Testis (tissue), 3 donors: ENCODE data around the gene DIAPH1. TPM values are rescaled to one million over a fixed set of nuclear protein-coding genes. Genes with fewer than 3 reads are reported as not detected.
"Not testable (repeated sequence)": the region's sequence is repeated elsewhere in the genome, so short reads cannot be mapped to it uniquely, and the experiment has no call there.

ENCODE experiments used
- DNase-seq: peaks from one replicate; pipeline ENCODE4 v3.0.0-alpha.2; 2019
- H3K27ac ChIP-seq, 2 donors: fragments of 200-600 bp; sonication (generic); one replicate each; pipeline ENCODE4 v1.5.1; 2019
- H3K27me3 ChIP-seq: fragments of 200-600 bp; sonication (generic); one replicate; pipeline ENCODE4 v1.5.1; 2019
- H3K36me3 ChIP-seq: fragments of 200-600 bp; sonication (generic); one replicate; pipeline ENCODE4 v1.5.1; 2017; ENCODE audit warnings: low read depth; ENCODE audit errors: missing control alignments
- H3K4me1 ChIP-seq: fragments of 200-600 bp; sonication (generic); one replicate; pipeline ENCODE4 v1.5.1; 2019
- H3K4me3 ChIP-seq, 2 donors: fragments of 200-600 bp; sonication (generic); one replicate each; pipeline ENCODE4 v1.5.1; 2017 to 2019
- H3K9me3 ChIP-seq: fragments of 200-600 bp; sonication (generic); one replicate; pipeline ENCODE4 v1.5.1; 2017
- POLR2A ChIP-seq: fragments of 450-650 bp; IDR thresholded peaks from one replicate; pipeline ENCODE4 v1.6.1; 2017; ENCODE audit warnings: antibody characterized with exemption, mild to moderate bottlenecking, moderate library complexity
- WGBS, 2 donors: methylation state at CpG; one replicate each; pipeline ENCODE4 v1.1.5; 2018; 5-methylcytosine and 5-hydroxymethylcytosine counted together
- intact Hi-C: fragments of 100-400 bp; cut with DNase I; formaldehyde crosslinking; loops from one replicate; pipeline ENCODE4 v1.15.1; 2023; ENCODE audit warnings: low total_unique reads
- polyA plus RNA-seq: library from polyadenylated mRNA; stranded (reverse); fragments of 350-450 nt; fragmentation: Illumina TruSeq; extraction: RNeasy Lipid Tissue Mini Kit (QIAGEN cat#74804); gene quantifications from one replicate; pipeline ENCODE4 v1.2.3, GENCODE V29; 2014; ENCODE audit warnings: low read depth, low replicate concordance; ENCODE audit not compliant: insufficient read depth
- total RNA-seq, 2 donors: library from RNA; depleted of rRNA; stranded (reverse); fragments of >200 nt; gene quantifications; one replicate each; pipeline ENCODE4 v1.2.3, GENCODE V29; 2016
- TF ChIP-seq, protein P1 (sequence below), 3 experiments: fragments of 450-650 bp in 2 of 3; fragments of 200-600 bp in 1 of 3; sonication (generic) in 1 of 3; IDR thresholded peaks; one replicate each; pipeline ENCODE4 v1.5.1; 2016 to 2019; ENCODE audit warnings: antibody characterized with exemption in 3 of 3, mild to moderate bottlenecking in 2 of 3, moderate library complexity in 1 of 3

Gene DIAPH1
- total and polyA plus RNA-seq, 3 donors from 2014 or later = 53.7 to 77.5 (median 58.2) TPM

DNA sequence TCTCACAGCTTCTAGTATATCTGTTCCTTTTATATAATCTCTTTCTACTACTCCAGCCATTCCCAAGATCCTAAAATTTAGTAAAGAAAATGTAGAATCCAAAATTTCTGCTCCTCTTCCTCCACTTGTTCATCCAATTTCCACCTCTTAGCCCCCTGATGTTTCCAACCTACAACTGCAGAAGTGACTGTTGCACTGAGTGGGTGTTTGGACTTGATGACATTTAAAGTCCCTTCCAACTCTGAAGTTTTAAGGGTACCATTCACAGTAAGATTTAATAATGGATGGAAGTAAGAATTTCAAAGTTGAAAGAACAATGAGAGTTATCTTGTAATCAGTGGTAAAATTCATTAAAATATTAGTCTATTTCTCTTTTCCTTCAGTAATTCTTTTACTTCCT, 5.5 kb downstream of the DIAPH1 start:
- H3K27ac ChIP-seq = no peak overlapping the region
- H3K36me3 ChIP-seq = no peaks in the 10 kb centered on the region
- no peaks in the 10 kb centered on the region for H3K27me3 ChIP-seq
- no peaks in the 10 kb centered on the region for H3K4me1 ChIP-seq
- no peak for TF ChIP-seq POLR2A
- TF ChIP-seq, protein P1, sequence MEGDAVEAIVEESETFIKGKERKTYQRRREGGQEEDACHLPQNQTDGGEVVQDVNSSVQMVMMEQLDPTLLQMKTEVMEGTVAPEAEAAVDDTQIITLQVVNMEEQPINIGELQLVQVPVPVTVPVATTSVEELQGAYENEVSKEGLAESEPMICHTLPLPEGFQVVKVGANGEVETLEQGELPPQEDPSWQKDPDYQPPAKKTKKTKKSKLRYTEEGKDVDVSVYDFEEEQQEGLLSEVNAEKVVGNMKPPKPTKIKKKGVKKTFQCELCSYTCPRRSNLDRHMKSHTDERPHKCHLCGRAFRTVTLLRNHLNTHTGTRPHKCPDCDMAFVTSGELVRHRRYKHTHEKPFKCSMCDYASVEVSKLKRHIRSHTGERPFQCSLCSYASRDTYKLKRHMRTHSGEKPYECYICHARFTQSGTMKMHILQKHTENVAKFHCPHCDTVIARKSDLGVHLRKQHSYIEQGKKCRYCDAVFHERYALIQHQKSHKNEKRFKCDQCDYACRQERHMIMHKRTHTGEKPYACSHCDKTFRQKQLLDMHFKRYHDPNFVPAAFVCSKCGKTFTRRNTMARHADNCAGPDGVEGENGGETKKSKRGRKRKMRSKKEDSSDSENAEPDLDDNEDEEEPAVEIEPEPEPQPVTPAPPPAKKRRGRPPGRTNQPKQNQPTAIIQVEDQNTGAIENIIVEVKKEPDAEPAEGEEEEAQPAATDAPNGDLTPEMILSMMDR (IDR thresholded peaks at IDR 0.05) = no peak
- intact Hi-C loops = no loop called here
- no peak for DNase-seq
- no peak overlapping the region for H3K4me3 ChIP-seq
- no peaks in the 10 kb centered on the region for H3K9me3 ChIP-seq

DNA sequence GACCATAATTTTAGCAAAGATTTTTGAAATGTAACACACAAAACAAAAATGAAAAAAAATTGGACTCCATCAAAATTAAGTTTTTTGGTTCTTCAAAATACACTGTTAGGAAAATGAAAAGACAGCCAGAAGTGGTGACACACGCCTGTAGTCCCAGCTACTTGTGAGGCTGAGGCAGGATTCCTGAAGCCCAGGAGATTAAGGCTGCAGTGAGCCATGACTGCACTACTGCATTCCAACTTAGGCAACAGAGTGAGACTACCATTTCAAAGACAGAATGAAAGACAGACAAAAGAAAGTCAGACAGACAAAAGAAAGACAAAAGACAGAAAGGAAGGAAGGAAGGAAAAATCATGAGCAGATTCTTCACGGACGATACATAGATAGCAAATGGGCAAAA, 7.5 kb downstream of the DIAPH1 start:
- TF ChIP-seq POLR2A = no peak
- TF ChIP-seq, protein P1 (IDR thresholded peaks at IDR 0.05) = no peak
- Histone ChIP-seq H3K27ac (no peak overlapping the region), H3K4me3 (no peak overlapping the region), H3K4me1 (no peaks in the 10 kb centered on the region), H3K36me3 (no peaks in the 10 kb centered on the region), H3K27me3 (no peaks in the 10 kb centered on the region), H3K9me3 (no peaks in the 10 kb centered on the region)
- intact Hi-C loops = no loop called here
- WGBS, 2 donors = 89 to 93% methylated on average over 3 of the region's 3 CpGs
- DNase-seq = no peak

GRCh38 chr5:141609921-141610320, 8.9 kb downstream of the DIAPH1 start:
- H3K9me3 ChIP-seq, H3K27ac ChIP-seq, H3K27me3 ChIP-seq, DNase-seq, H3K4me3 ChIP-seq, H3K36me3 ChIP-seq, intact Hi-C loops, H3K4me1 ChIP-seq: not testable (repeated sequence)
- 96 to 97% methylated on average over 7 of the region's 7 CpGs for WGBS, 2 donors

DNA sequence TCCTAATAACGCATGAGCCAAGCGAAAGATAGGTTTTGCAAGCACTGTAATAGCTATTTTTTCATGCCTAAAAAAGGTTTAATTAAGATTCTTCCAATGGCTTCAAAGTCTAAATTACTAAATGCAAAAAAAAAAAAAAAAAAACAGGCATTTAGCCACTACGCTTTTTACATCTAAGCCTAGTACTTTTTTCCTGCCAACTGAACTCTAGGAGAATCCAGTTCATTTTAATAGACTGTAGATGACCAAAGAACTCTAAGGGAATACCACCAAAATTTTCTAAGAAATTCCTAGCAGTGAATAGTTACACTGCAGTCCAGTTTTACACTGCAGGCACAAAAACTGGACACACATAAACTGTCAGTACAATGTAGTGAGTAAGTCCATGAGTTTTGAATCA, 9.8 kb downstream of the DIAPH1 start:
- Histone ChIP-seq H3K36me3 (no peaks in the 10 kb centered on the region), H3K27me3 (no peaks in the 10 kb centered on the region), H3K4me3 (no peak overlapping the region), H3K9me3 (no peaks in the 10 kb centered on the region), H3K4me1 (no peaks in the 10 kb centered on the region), H3K27ac (no peak overlapping the region)
- 86 to 88% methylated on average over 3 of the region's 3 CpGs for WGBS, 2 donors
- intact Hi-C loops = no loop called here
- TF ChIP-seq, protein P1 (IDR thresholded peaks at IDR 0.05) = no peak
- TF ChIP-seq POLR2A = no peak
- DNase-seq = no peak

DNA sequence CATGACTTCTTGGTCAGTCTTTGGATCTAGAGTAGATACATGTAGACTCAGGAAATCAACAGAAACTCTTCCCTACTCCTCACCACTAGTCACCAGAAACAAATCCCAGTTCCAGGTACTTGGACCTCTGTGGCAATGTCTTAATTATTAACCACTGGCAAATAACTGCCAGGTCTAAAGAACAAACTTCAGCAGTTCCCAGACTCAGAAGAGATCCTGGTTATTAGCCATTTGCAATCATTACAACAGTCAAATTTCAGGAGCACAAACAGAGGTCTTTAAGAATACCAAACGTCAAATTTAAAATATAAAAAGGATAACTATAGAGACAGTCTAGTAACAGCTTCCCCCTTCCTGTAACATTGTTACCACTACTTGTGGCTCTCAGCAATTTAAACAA, 10.2 kb downstream of the DIAPH1 start:
- H3K27ac ChIP-seq = no peak overlapping the region
- no peak overlapping the region for H3K4me3 ChIP-seq
- intact Hi-C loops = no loop called here
- DNase-seq = no peak
- no peaks in the 10 kb centered on the region for H3K4me1 ChIP-seq
- no peaks in the 10 kb centered on the region for H3K9me3 ChIP-seq
- no peaks in the 10 kb centered on the region for H3K36me3 ChIP-seq
- no peak for TF ChIP-seq POLR2A
- TF ChIP-seq, protein P1 (IDR thresholded peaks at IDR 0.05) = no peak
- H3K27me3 ChIP-seq = no peaks in the 10 kb centered on the region
- 46 to 55% methylated on average over 1 of the region's 1 CpG for WGBS, 2 donors
